ENCODE data around the gene LECT2.

Gene LECT2

DNA sequence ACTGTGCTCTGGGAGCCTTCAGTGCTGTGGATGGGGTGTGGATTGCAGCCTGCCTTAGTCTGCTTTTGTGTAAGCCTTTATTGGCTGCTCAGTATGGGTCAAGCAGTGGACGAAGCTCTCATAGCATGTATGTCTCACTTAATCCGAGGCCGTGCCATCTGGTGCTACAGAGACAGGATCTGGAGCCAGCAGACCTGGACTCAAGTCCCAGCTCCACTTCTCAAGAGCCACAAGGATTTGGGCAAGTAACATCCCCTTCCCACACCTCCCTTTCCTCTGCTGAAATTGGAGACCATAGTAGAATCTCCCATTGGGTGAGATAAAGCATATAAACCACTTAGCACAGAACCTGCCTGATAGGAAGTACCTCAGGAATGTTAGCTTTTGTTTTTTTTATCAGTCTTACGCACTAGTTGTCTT, 23.4 kb upstream of the LECT2 start:
- no peak for DNase-seq

GRCh38 chr5:135977375-135977928, 22.7 kb upstream of the LECT2 start:
- DNase-seq, result peak; percentile 8 to 40 (median 20)

GRCh38 chr5:135976216-135976615, 21.4 kb upstream of the LECT2 start:
- no peak for DNase-seq

DNA sequence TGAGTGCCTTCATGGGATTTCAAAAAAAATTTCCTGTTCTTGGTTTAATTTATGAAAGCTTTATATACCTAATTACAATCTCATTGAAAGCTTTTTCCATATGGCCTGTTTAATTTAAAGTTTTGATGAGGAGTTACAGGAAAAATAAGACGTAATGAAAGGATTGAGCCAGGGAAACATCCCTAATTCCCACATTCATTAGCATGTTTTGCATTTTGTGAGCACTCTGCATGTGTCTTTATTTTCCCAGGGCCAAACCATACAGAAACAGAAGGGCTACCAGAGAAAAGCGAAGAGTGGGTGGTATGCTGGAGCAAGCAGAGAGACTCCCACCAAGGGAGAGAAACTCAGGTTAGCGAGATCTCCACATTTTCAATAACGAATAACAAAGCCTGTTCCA, 20.3 kb upstream of the LECT2 start:
- DNase-seq, result no peak

GRCh38 chr5:135974021-135974600, 19.3 kb upstream of the LECT2 start:
- no peak for DNase-seq

GRCh38 chr5:135973323-135974020, 18.7 kb upstream of the LECT2 start:
- no peak for DNase-seq

- DNase-seq, result no peak
These were observed 16.9 kb upstream of the LECT2 start for GRCh38 chr5:135971701-135972100.

GRCh38 chr5:135966790-135967189, 12.0 kb upstream of the LECT2 start:
- no peak for DNase-seq

- DNase-seq, result no peak
These were observed 11.4 kb upstream of the LECT2 start for GRCh38 chr5:135966165-135966564.

GRCh38 chr5:135965504-135965903, 10.7 kb upstream of the LECT2 start:
- no peak for DNase-seq

GRCh38 chr5:135964670-135965320, 10.0 kb upstream of the LECT2 start:
- no peak for DNase-seq

DNA sequence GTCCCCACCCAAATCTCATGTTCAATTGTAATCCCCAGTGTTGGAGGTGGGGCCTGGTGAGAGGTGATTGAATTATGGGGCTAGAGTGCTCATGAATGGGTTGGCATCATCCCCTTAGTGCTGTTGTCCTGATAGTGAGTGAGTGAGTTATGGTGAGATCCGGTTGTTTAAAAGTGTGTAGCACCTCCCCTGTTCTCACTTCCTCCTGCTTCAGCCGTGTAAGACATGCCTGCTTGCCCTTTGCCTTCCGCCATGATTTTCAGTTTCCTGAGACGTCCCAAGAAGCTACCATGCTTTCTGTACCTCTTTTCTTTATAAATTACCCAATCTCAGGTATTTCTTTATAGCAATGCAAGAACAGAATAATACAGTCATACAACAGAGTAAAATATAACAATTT, 742 bp upstream of the LECT2 start:
- no peak for DNase-seq

DNA sequence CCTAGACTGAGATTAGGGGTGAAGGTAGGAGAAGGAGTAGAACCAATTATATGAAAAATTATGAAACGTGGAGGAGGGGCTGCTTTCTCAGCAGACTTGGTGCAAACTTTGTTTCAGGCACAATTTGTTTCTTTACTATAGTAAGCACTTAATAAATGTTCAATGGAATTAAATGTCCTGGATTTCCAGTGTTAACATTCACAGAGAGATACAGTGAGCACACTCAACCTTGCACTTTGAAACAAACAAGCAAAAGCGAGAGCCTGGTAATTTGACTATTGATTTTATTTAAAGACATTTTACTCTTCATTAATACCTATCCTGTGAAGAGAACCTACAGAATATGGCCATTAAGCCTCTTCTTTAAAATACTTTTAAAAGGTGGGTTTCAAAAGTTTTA, 933 bp downstream of the LECT2 start:
- DNase-seq, result no peak

GRCh38 chr5:135952683-135953082, 2.1 kb downstream of the LECT2 start:
- no peak for DNase-seq

GRCh38 chr5:135951807-135952206, 3.0 kb downstream of the LECT2 start:
- no peak for DNase-seq

DNA sequence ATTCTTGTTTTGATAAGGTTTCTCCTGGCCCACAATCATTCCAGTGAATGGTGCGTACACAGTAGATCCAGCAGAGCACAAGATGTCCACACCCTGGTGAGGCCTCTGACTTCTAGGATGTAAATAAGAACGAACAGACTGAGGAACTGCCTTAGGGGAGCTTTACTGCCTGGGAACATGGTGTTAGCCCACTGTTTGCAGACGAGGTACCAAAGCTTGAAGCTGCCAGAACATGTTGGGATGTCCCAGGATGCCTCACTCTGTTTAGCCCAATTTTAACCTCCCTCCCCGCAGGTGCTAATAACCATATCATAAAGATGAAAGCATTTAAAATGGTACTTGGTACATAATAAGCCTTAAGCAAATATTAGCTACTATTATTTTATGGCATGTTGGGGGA, 3.5 kb downstream of the LECT2 start:
- no peak for DNase-seq

GRCh38 chr5:135950611-135951010, 4.2 kb downstream of the LECT2 start:
- DNase-seq, result no peak

GRCh38 chr5:135944967-135945560, 9.7 kb downstream of the LECT2 start:
- DNase-seq, result peak in 2 of 5 donors; percentile 12 to 32

DNA sequence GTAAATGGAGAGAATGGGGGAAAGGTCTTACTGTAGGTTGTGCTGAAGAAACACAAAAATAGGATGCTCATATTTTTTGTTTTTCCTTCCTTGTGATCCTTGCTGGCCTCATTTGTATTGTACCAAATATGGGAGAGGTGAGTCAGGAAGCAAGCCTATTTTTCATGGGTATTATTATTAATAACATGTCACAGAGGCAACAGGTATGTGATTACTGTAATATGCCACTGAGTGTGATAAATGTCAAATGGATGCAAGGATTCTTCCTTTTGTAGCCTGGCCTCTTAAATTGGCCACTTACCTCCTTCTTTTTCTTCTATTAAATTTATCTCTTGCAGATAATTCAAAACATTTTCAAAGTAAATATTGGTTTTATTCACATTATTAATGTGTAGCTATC, 10.2 kb downstream of the LECT2 start:
- DNase-seq, result no peak

- DNase-seq, result no peak
These were observed 12.5 kb downstream of the LECT2 start for GRCh38 chr5:135942202-135942771.

DNA sequence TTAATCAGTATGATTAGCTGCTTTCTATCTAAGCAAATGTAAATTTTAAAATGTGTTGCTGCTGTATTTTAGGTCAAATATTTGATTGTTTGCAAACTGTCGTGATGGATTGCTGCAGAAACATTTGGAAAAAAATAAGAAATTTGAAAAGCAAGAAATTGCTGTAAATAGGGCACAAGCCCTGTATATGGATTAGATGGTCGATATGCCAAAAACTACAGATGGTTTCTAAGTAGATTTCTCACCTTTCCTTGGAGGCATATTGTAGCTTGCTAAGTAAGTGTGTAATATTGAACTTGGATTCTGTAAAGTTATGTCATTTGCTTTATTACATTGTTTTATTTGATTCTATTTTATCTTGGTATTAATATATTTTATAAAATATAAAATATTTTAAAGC, 13.1 kb downstream of the LECT2 start:
- no peak for DNase-seq

DNA sequence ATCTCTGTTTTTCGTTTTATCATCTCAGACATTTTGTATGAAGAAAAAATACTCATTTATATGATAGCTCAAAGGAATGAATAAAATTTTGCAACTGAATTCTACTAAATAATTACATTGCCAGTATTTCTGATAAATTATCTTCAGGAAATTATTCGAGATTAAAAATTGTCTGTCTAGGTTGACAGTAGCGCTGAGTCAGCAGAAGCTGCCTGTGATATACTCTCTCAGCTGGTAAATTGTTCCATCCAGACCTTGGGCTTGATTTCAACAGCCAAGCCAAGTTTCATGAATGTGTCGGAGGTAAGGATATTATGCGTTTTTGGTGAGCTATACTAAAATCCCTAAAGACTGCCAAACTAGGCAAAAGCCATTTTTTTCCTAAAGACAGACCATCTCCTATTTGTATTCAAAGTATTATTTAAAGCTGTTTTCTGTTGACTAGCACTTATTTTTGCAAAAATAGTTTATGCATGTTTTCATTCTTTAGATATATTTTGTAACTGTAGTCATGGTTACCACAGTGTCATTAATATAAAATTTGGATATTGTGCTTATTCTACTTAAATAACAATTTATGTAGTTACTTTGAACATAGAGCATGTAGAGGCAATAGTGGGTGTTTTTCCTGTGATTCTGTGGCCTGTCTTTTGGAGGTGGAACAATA, 17.4 kb downstream of the LECT2 start:
- no peak for DNase-seq

DNA sequence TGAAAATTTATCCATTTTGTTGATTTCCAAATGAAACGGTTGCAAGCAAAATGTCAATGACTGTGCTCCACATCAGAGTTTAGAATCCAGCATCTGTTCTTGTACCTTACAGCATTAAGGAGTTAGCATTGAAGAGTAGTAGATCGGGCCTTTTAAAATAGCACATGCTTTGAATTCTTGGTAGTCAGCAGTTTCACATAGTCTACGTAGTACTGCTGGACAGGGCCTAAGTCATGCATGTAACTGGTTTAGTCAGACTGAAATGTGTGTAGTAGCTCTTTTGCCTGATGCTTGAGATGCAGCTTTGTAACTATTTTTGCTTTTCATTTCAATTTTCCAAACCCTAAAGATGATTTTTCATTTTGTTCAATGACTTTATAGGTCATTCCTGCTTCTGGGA, 19.8 kb downstream of the LECT2 start:
- DNase-seq, result no peak
